HG03025 (cell line): ENCODE measurements around the gene IL22RA1.

Experiments
- ATAC-seq: cut with Tn5 transposase; IDR thresholded peaks from one replicate; pipeline ENCODE4 v1.9.1; 2021; ENCODE audit warnings: mild to moderate bottlenecking, moderate library complexity; ENCODE audit not compliant: unreplicated experiment, low FRiP score

Gene IL22RA1

DNA sequence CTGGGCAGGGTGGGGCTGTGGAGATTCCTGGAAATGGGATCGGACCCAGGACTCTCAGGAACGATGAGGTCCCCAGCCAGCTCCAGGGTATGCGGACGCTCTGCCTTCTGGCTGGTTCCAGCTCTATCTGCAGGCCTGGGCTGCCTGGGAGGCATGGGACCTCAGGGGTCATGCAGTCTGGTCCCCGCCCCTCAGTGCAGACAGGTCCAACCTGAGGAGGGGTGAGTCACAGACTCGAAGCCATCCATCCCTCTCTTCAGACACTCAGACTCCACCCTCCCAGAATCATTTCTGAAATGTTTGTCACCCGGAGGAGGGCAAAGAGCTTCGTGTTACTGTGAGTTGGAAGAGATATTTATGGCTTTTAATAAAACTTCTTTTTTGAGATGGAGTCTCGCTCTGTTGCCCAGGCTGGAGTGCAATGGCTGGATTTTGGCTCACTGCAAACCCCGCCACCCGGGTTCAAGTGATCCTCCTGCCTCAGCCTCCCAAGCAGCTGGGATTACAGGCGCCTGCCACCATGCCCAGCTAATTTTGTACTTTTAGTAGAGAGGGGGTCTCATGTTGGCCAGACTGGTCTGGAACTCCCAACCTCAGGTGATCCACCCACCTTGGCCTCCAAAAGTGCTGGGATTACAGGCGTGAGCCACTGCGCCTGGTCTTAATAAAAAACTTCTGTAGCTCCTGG, 25.1 kb downstream of the IL22RA1 start:
- ATAC-seq: no peak

- no peak for ATAC-seq
Measured at GRCh38 chr1:24117132-24117531, 25.8 kb downstream of the IL22RA1 start.

DNA sequence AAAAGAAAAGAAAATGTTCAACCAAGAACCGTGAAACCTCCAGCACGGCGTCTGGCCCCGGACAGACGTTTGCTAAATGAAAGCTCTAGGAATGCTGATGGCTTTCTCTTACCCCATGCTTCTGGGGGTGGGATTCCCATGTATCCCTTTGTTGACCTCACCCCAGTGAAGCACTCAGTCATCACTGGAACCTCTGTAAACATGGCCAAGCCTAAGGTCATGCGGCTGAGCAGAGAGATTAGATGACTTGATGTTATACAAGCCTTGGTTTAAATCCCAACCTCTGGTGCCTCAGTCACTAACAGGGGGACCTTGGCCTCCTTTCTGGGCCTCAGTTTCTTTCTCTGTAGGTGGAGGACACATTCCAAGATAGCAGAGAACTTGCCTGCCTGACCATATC, 28.2 kb downstream of the IL22RA1 start:
- no peak for ATAC-seq

DNA sequence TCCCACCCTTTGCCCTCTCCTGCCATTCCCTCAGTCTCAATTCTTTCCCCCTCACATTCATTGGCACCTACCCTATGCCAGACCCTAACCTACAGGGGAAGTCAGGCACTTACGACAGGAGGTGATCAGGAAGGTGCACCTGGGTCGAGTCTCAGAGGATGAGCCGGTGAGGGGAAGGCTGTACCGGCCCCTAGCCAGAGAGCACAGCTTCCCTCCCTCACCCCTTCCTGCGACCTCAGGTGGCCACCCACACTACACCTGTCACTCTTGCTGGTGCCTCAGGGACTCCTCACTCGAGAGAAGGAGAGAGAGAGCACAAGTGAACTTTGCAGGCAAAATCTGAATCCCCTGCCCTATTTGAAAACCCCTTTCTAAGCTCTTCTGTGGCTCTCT, 29.3 kb downstream of the IL22RA1 start:
- ATAC-seq: no peak

- no peak for ATAC-seq
Measured at GRCh38 chr1:24111996-24112779, 30.8 kb downstream of the IL22RA1 start, which contains the start of gene MYOM3. Gene MYOM3 (minus strand): TSS chr1:24112135. CDS start chr1:24108636, 3,499 bp downstream.

GRCh38 chr1:24111262-24111995, 31.5 kb downstream of the IL22RA1 start:
- ATAC-seq: no peak

DNA sequence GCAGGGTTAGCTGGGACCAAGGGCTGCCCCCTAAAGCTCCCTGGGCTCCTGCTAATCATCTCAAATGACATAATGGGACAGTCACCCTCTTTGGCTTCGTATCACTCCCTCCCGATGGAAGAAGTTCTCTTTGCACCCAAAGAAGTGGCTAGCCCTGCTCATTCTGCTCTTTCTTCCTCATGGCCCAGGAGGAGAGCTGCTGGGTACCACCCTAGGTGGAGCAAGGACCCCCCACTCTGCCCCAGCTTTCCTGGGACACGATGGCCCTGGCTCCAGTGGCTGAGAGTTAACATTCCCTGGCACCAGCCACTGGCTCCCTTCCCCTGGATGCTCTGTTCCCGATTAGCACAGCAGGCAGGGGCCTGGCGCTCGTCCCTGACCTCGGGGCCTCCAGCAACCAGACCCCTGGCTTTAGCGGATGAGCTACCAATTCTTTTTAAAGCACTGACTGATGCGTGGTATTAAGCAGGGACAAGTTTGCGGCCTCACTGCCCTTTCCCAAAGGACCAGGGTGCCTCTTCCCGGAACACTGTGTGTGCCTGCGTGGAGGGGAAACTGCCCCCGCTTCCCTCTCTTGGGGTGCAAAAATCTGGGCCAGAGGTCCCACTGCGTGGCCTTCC, 32.2 kb downstream of the IL22RA1 start:
- ATAC-seq: no peak

DNA sequence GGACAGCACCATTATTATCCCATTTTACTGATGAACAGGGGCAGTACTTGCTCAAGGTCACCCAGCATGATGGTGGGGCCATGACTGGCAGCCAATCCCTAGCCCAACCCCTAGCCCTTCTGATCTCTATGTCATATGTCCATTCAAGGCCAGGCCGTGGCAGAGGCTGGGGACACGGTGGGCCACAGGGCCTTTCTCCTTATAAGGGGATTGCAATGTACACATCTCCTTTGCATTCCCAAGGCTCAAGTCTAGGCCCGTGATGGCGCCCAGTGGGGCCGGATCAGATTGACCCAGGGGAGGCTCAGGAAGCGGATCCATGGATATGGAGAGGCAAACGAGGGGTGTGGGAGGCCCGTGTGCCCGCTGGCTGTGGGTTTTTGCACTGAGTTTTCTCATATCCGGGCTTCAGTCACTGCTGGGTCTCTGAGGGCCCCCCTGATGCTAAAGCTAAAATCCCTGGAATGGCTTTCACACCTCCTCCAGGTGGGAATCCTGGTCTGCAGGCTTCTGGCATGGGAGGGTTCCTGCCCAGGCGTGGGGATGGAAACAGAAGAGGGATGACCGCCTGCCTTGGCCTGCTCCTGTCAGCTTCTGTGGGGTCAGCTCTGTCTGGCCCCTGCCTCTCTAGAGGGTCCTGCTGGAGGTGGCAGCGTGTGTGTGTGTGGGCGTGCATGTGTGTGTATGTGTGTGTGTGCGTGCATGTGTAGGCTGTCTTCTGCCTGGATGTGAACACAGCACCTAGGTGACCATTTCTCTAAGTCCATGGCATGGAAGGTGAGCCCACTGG, 33.1 kb downstream of the IL22RA1 start:
- no peak for ATAC-seq

DNA sequence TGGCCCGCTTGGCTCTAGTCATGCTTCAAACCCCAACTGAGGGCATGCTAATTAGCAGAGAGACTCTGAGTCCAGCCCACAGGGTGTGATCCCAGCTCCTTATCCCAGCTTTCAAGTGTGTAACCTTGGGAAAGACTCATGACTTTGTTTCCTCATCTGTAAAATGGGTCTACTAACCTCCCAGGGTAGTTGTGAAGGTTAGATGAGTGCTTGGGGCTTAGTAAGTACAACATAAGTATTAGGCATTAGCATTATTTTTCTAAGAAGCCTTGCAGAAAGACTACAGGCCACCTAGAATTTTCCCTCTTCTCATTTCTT, 33.8 kb downstream of the IL22RA1 start:
- no peak for ATAC-seq

GRCh38 chr1:24108334-24109165, 34.4 kb downstream of the IL22RA1 start:
- no peak for ATAC-seq

DNA sequence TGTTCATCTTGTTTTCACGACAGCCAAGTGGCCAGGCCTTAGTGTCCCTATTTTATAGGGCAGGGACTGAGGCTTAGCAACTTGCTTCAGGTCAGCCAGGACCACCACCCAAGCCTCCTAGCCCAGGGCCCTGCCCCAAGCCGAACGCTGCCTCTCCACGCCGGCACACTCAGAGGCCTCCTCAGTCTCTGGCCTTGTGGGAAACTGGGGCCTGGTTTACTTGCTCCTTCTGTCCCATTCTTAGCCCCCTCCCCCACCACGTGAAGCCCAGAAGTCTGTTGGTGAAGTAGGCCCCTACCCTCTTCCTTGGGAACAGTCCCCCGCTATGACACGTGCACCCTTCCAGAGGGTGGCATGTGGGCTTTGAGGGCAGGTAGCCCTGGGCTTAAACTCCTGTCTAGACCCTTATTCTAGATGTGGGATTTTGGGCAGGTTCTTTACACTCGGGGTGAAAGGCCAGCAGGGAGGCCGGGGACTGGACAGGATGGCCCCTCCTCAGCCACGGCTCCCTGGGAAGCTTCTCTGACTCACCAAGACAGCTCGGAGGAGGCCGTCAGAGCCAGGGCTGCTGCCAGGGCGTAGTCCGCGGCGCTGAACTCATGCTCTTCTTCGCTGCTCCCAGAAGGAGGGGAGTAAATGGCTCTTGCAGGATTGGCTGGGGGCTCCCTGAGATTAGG, 35.3 kb downstream of the IL22RA1 start:
- no peak for ATAC-seq

DNA sequence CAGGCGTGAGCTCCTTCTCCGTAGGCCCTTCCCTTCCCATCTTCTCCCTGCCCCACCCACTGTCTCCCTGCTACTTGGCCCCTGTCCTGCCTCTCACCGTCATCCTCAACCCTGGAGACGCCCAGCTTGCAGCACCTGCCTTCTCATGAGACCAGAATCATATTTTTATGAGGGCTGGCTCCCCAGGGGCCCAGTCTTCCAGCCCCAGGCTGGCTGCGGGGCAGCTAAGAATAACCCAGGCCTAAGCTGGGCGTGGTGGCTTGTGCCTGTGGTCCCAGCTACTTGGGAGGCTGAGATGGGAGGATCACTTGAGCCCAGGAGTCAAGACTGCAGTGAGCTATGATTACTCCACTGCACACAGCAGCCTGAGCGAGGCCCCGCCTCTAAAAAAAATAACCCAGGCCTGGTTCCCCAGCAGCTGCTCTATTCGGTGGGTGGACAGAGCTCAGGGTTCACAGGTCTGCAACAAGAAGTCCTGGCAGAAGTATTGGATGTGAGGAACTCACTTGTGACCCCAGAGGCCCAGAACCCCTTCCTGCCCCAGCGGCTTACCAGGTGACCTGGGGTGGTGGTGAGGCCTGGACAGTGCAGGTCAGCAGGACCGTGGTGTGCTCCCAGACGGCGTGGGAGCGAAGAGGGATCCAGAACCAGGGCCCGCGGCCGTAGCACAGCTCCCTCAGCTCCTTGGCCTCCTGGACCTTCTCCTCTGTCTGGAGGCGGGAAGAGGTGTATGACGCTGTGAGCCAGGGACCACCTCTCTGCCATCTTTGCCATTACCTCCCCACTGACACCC, 37.4 kb downstream of the IL22RA1 start:
- ATAC-seq: no peak

GRCh38 chr1:24104854-24105253, 38.1 kb downstream of the IL22RA1 start:
- no peak for ATAC-seq

DNA sequence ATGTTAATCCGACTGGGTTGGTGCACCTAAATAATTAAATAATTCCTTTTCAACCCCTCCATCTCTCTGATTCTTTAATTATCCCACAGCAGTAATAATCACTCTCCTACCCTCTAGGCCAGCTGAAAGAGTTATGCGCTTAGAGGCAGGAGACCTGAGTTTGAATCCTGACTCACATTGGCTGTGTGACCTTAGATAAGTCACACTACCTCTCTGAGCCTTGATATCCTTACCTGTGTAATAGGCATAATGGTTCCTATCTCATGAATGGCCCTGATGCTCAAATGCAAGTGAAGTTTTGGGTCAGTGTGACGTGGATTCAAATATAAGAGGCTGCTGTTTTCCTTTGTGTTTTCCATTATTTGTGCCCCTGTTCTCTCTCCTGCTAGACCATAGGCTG, 39.1 kb downstream of the IL22RA1 start:
- no peak for ATAC-seq

- ATAC-seq: no peak
Measured at GRCh38 chr1:24103408-24103807, 39.5 kb downstream of the IL22RA1 start.

- no peak for ATAC-seq
Measured at GRCh38 chr1:24102961-24103360, 40.0 kb downstream of the IL22RA1 start.

DNA sequence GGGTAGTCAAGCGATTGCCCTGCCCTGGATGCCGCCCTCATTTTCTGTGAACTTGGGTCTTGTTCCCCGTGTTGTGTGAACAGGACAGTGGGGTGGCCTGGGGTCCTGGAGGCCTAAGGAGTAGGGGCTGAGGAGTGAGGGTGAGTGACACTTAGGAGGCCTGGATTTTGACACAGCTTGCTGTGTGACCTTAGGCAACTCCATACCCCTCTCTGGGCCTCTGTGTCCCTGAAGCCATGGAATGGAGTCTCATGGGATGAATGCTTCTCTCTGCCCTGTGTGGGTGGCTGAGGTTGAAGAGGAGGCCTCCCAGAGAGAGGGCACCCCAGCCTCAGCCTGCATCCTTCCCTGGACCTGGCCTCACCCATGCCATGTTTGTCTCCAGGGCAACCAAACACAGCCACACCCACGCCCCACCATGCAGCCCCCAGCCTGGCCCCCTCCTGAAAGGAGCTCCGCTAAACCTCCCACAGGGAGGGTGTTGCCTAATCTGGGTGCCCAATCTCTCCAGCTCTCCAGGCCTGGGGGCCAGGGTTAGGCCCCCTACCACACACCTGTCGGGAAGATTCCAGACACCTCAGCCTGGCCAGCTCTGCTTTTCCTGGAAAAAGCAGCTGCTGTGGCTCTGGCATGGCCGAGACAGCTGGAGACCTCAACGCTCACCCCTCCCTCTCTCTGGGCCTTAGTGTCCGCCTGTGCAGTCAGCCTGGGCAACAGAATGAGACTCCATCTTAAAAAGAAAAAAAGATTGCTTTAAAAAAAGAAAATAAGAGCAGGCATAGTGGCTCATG, 40.9 kb downstream of the IL22RA1 start:
- no peak for ATAC-seq
